Lower leg skin (tissue), 3 donors: ENCODE results near the gene CADM1.

Source experiments
- CTCF ChIP-seq, 3 donors: fragments of 450-650 bp; IDR thresholded peaks; one replicate each; pipeline ENCODE4 v1.5.1; 2016; ENCODE audit warnings: antibody characterized with exemption in 3 of 3, mild to moderate bottlenecking in 3 of 3, moderate library complexity in 2 of 3
- POLR2A ChIP-seq, 2 donors: fragments of 450-650 bp; IDR thresholded peaks; one replicate each; pipeline ENCODE4 v1.6.1; 2016 to 2017; ENCODE audit warnings: antibody characterized with exemption in 2 of 2, mild to moderate bottlenecking in 1 of 2, moderate library complexity in 1 of 2

- TF ChIP-seq CTCF (IDR thresholded peaks at IDR 0.05), result no peak
- no peak for TF ChIP-seq POLR2A (IDR thresholded peaks at IDR 0.05)
Measured at GRCh38 chr11:115552151-115552772, 48.0 kb upstream of the CADM1 start.
